ENCODE measurements around the gene JAK2.

- TF ChIP-seq, protein P1, sequence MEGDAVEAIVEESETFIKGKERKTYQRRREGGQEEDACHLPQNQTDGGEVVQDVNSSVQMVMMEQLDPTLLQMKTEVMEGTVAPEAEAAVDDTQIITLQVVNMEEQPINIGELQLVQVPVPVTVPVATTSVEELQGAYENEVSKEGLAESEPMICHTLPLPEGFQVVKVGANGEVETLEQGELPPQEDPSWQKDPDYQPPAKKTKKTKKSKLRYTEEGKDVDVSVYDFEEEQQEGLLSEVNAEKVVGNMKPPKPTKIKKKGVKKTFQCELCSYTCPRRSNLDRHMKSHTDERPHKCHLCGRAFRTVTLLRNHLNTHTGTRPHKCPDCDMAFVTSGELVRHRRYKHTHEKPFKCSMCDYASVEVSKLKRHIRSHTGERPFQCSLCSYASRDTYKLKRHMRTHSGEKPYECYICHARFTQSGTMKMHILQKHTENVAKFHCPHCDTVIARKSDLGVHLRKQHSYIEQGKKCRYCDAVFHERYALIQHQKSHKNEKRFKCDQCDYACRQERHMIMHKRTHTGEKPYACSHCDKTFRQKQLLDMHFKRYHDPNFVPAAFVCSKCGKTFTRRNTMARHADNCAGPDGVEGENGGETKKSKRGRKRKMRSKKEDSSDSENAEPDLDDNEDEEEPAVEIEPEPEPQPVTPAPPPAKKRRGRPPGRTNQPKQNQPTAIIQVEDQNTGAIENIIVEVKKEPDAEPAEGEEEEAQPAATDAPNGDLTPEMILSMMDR (conservative IDR thresholded peaks at IDR 0.05; ENCODE audit: low read length), result no peak
- TF ChIP-seq EZH2phosphoT487 (IDR thresholded peaks at IDR 0.05; ENCODE audit: borderline replicate concordance), result no peak
Measured at GRCh38 chr9:4984171-4984620, 876 bp upstream of the JAK2 start.

Measured in Loucy (cell line).